HL-60 (cell line): ENCODE measurements around the gene SAMD10.
"Not testable (repeated sequence)": the region's sequence is repeated elsewhere in the genome, so short reads cannot be mapped to it uniquely, and the experiment has no call there.

Experiments used
- DNase-seq, 2 experiments: peaks; one replicate each; pipeline ENCODE4 v3.0.0-alpha.2; 2010 to 2020; ENCODE audit warnings: low read depth in 1 of 2, low spot score in 1 of 2
- H3K27ac ChIP-seq: fragments of 250-450 bp; sonication (Bioruptor Pico); replicated peaks from 2 replicates; pipeline ENCODE4 v1.5.1; 2020; ENCODE audit warnings: mild to moderate bottlenecking, moderate library complexity
- H3K27me3 ChIP-seq: fragments of 250-450 bp; sonication (Bioruptor Pico); 2 replicates; pipeline ENCODE4 v1.5.1; 2021; ENCODE audit warnings: mild to moderate bottlenecking, moderate library complexity; ENCODE audit not compliant: insufficient read depth, poor library complexity, severe bottlenecking
- H3K4me3 ChIP-seq: replicated peaks from 2 replicates; pipeline ENCODE4 v1.5.1; 2011; ENCODE audit warnings: mild to moderate bottlenecking, control low read depth, low read length; ENCODE audit not compliant: insufficient read depth
- GABPA ChIP-seq: IDR thresholded peaks from 2 replicates; pipeline ENCODE4 v1.6.1; 2012; ENCODE audit warnings: low read depth
- POLR2AphosphoS5 ChIP-seq: IDR thresholded peaks from 2 replicates; pipeline ENCODE4 v1.6.1; 2012; ENCODE audit warnings: low read depth
- SPI1 ChIP-seq: IDR thresholded peaks from 2 replicates; pipeline ENCODE4 v1.6.1; 2012; ENCODE audit warnings: low read depth, mild to moderate bottlenecking, borderline replicate concordance
- TF ChIP-seq, protein P1 (sequence below): IDR thresholded peaks from one replicate; pipeline ENCODE4 v1.5.1; 2011; ENCODE audit warnings: low read length, control low read depth, inconsistent platforms; ENCODE audit not compliant: insufficient read depth
- TF ChIP-seq, protein P2 (sequence below): IDR thresholded peaks from 2 replicates; pipeline ENCODE4 v1.6.1; 2012; ENCODE audit warnings: low read depth; ENCODE audit not compliant: insufficient replicate concordance

Gene SAMD10

DNA sequence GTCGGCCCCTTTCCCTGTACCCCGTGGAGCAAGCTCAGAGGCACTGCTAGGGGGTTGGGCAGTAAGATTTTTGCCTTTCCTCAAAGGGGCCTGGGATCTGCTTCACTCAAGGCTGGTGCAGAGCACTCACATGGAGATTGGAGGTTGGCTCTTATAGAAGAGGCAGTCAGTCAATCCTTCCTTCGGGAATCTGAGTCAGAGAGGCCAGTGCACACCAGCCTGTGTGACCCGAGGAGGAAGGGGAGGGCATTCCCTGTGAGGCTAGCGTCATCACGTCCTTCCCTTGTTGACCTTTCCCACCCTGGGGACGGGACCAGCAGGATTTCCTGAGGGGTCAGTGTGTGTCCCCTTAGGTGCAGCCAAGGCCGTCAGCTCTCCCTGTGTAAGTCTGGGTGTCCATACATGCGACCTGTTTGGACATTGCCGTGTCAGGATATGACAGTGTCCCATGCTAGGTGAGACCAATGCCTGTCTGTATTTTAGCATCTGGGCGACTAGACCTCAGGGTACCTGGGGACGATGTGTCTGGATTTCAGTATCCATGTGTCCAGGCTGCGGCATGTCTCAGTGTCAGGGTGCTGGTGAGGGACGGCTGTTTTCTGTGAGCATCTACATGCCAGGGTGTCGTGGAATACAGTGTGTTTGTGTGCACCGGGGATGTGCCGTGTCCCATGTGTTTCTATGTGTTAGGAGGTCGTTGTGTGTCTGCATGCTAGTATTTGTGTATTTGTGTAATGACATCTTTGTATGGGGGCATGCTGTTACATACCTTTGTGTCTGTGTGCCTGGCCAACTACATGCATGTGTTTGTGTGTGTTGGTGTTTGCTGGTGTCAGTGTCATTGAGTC is 6.9 kb downstream of the SAMD10 start:
- TF ChIP-seq POLR2AphosphoS5 (peak; percentile 11; the same call in 1 of the 2 replicates), SPI1 (no peak)
- H3K4me3 ChIP-seq = no peak overlapping the region
- DNase-seq = no peak
- no peaks in the 10 kb centered on the region for H3K27me3 ChIP-seq
- no peak overlapping the region for H3K27ac ChIP-seq

DNA sequence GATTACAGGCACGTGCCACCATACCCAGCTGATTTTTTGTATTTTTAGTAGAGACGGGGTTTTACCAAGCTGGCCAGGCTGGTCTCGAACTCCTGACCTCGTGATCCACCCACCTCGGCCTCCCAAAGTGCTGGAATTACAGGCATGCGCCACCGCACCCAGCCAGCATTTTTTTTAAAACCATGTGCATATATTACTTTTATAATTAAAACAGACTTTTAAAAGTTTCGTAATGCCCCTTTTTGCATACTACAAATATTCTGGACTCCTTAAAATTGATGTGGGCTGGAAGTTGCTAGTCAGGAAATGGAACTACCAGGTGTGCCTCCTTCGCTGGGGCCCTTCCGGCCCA is 7.5 kb downstream of the SAMD10 start:
- not testable (repeated sequence) for DNase-seq, H3K4me3 ChIP-seq, H3K27me3 ChIP-seq, H3K27ac ChIP-seq

DNA sequence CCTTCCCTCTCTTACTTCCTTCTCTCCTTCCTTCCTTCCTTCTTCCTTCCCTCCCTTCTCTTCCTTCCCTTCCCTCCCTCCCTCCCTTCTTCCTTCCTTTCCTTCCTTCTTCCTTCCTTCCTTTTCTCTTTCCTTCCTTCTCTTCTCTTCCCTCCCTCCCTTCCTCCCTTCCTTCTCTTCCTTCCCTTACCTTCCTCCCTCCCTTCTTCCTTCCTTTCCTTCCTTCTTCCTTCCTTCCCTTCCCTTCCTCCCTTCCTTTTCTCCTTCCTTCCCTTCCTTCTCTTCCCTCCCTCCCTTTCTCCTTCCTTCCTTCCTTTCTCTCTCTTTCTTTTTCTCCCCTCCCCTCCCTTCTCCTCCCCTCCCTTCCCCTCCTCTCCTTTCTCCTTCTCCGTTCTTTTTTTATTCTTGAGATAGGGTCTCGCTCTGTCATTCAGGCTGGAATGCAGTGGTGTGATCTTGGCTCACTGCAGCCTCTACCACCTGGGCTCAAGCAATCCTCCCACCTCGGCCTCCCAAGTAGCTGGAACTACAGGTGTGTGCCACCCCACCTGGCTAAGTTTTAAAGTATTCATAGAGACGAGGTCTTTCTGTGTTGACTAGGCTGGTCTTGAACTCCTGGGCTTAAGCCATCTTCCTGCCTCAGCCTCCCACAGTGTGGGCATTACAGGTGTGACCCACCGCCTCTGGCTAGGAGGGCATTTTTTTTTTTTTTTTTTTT is 8.6 kb downstream of the SAMD10 start:
- H3K4me3 ChIP-seq = no peak overlapping the region
- DNase-seq = no peak
- no peaks in the 10 kb centered on the region for H3K27me3 ChIP-seq
- no peak for TF ChIP-seq POLR2AphosphoS5
- TF ChIP-seq, protein P1, sequence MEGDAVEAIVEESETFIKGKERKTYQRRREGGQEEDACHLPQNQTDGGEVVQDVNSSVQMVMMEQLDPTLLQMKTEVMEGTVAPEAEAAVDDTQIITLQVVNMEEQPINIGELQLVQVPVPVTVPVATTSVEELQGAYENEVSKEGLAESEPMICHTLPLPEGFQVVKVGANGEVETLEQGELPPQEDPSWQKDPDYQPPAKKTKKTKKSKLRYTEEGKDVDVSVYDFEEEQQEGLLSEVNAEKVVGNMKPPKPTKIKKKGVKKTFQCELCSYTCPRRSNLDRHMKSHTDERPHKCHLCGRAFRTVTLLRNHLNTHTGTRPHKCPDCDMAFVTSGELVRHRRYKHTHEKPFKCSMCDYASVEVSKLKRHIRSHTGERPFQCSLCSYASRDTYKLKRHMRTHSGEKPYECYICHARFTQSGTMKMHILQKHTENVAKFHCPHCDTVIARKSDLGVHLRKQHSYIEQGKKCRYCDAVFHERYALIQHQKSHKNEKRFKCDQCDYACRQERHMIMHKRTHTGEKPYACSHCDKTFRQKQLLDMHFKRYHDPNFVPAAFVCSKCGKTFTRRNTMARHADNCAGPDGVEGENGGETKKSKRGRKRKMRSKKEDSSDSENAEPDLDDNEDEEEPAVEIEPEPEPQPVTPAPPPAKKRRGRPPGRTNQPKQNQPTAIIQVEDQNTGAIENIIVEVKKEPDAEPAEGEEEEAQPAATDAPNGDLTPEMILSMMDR = no peak
- no peak overlapping the region for H3K27ac ChIP-seq

DNA sequence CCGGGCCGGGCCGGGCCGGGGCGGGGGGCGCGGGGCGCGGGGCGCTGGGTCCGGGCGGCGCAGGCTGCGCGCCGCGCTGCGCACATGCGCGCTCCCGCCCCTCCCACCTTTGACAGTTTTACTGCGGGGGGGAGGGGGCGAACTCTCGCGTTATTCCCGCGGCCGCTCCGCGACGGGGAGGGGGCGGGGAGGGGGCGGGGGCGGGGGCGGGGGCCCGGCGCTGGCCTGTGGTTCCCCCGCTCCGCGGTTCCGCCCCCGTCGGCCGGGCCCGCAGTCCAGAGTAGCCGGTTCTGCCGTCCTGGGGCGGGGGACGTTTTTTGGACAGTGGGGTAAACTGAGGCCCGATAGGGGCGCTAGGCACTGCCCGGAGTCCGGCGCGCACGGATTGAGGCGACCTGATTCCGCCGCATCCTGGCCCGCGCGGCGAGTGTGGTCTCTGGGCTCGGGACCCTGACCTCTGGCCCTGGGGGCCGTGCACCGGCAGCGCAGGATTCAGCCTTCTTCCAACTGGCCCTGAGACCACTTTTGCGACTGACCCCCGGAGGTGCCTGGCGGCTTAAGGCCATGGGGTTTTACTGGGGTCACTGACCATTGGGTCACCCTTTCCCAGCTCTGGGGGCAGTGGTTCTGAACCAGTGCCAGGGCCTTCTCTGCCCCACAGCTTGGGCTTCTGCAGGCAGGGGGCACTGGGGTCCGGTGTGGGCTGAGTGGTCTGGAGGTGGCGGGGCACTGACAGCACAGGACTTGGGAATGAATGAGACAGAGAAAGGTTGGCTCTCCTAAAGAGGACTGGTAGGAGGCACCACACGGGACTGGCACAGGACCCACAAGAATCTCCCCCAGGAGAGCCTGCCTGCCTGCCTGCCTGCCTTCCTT is 9.4 kb downstream of the SAMD10 start, which contains the start of gene ZNF512B:
Gene ZNF512B, minus strand, starts transcription at position 93 of the 876 bp plus-strand sequence. CDS start 1,980 bp downstream, outside the sequence.
- H3K27ac ChIP-seq = peak within 1 kb of the TSS; percentile 63
- TF ChIP-seq, protein P2, sequence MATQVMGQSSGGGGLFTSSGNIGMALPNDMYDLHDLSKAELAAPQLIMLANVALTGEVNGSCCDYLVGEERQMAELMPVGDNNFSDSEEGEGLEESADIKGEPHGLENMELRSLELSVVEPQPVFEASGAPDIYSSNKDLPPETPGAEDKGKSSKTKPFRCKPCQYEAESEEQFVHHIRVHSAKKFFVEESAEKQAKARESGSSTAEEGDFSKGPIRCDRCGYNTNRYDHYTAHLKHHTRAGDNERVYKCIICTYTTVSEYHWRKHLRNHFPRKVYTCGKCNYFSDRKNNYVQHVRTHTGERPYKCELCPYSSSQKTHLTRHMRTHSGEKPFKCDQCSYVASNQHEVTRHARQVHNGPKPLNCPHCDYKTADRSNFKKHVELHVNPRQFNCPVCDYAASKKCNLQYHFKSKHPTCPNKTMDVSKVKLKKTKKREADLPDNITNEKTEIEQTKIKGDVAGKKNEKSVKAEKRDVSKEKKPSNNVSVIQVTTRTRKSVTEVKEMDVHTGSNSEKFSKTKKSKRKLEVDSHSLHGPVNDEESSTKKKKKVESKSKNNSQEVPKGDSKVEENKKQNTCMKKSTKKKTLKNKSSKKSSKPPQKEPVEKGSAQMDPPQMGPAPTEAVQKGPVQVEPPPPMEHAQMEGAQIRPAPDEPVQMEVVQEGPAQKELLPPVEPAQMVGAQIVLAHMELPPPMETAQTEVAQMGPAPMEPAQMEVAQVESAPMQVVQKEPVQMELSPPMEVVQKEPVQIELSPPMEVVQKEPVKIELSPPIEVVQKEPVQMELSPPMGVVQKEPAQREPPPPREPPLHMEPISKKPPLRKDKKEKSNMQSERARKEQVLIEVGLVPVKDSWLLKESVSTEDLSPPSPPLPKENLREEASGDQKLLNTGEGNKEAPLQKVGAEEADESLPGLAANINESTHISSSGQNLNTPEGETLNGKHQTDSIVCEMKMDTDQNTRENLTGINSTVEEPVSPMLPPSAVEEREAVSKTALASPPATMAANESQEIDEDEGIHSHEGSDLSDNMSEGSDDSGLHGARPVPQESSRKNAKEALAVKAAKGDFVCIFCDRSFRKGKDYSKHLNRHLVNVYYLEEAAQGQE = no peak
- TF ChIP-seq SPI1 (no peak), GABPA (no peak), POLR2AphosphoS5 (no peak)
- TF ChIP-seq, protein P1 = no peak
- DNase-seq = peak; percentile 43 to 53
- no peaks in the 10 kb centered on the region for H3K27me3 ChIP-seq
- H3K4me3 ChIP-seq = peak within 1 kb of the TSS; percentile 52

DNA sequence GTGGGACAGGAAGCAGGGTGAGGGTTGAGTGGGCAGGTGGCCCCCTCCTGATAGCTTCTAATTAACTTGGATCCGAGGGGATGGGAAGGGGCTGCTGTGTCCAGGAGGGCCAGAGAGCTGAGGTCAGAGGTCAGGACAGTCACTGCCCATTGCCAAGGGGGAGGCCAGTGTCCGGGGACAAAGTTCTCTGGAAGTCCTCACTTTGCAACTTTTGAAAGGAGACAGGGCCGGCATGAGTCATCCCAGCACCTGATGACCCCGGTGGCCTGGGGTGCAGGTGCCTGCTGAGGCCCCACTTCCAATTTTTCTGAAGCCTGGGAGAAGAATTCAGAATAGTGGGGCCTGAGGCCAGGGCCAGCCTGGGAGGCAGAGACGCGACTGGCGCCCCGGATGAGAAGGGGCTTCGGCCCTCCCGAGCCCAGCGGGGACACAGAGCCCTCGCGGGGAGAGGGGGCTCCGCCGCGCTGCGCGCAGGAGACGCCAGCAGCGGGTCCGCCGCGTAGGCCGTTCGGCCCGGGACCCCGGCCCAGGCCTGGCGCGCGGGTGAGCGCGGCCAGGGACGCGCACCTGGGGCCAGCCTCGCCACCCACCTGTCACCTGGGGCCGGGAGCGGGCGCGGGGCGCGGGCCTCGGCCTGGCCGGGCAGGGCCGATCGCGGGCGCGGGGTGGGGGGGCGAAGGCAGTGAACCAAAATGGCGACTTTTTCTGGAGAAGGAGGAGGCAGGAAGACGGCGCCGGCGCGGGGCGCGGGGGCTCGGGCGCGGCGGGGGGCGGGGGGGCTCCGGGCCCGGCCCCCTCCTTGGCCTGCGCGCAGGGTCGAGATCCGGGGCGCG is 10.3 kb downstream of the SAMD10 start:
- TF ChIP-seq POLR2AphosphoS5 = no peak
- no peak for TF ChIP-seq SPI1
- TF ChIP-seq, protein P2 = no peak
- Histone ChIP-seq H3K27me3 (no peaks in the 10 kb centered on the region), H3K4me3 (peak overlapping the region; percentile 52), H3K27ac (peak overlapping the region; percentile 63)
- no peak for DNase-seq
